Right cardiac atrium (tissue), 5 donors: ENCODE data around the gene FMN2. TPM values are rescaled to one million over a fixed set of nuclear protein-coding genes. Genes with fewer than 3 reads are reported as not detected.

ENCODE experiments used
- ATAC-seq, 2 donors: fragments of 200-7000 bp; cut with Tn5 transposase; one replicate each; pipeline versions ENCODE4 v1.8.0 to v1.9.1; 2020; ENCODE audit warnings: moderate library complexity in 2 of 2, mild to moderate bottlenecking in 1 of 2
- DNase-seq, 3 donors: peaks; one replicate each; pipeline ENCODE4 v3.0.0-alpha.2; 2020
- H3K27ac ChIP-seq: one replicate; pipeline ENCODE4 v1.5.1; 2013; ENCODE audit warnings: mild to moderate bottlenecking, low read length, control low read depth, moderate library complexity
- H3K27me3 ChIP-seq: one replicate; pipeline ENCODE4 v1.6.1; 2013; ENCODE audit not compliant: control insufficient read depth, insufficient read depth
- H3K4me1 ChIP-seq: one replicate; pipeline ENCODE4 v1.6.1; 2013; ENCODE audit warnings: low read length; ENCODE audit not compliant: control insufficient read depth, insufficient read depth
- H3K4me3 ChIP-seq: one replicate; pipeline ENCODE4 v1.5.1; 2013; ENCODE audit warnings: low read length, control low read depth
- H3K9me3 ChIP-seq: one replicate; pipeline ENCODE4 v1.6.1; 2013; ENCODE audit warnings: low read length; ENCODE audit not compliant: control insufficient read depth
- WGBS: extraction: QIAGEN DNeasy Blood & Tissue Kit; methylation state at CpG from one replicate; pipeline ENCODE4 v1.1.7; 2013; 5-methylcytosine and 5-hydroxymethylcytosine counted together
- intact Hi-C, 4 donors: fragments of 100-400 bp; cut with DNase I; formaldehyde crosslinking; loops; one replicate each; pipeline versions ENCODE4 v1.11.0 to v1.14.0; 2022 to 2023
- polyA plus RNA-seq: library from polyadenylated mRNA; stranded (reverse); fragments of 200-250 nt; gene quantifications from one replicate; pipeline ENCODE4 v1.2.3, GENCODE V29; 2013
- total RNA-seq, 4 donors: library from RNA; stranded (reverse); fragmentation: NEBNext Ultra II Directional; extraction: Animal tissue kit (Norgen Biotek cat#: 25700); gene quantifications; one replicate each; pipeline ENCODE4 v1.2.1, GENCODE V29; 2021
- donor health status: healthy with polysubstance abuse.
- donor health status: DM: no; HTN: yes; CAD: no.
- donor health status: DM: no; HTN: no; CAD: no.
- donor health status: DM: no; HTN: yes; CAD: no; lungs with severe emphysema.
- donor health status: DM: yes; HTN: yes; CAD: no.

The FMN2 gene
- total and polyA plus RNA-seq, 5 donors = 0.09 to 0.21 (median 0.16) TPM; not detected in 2

GRCh38 chr1:240235521-240236288 is 144.0 kb downstream of the FMN2 start:
- DNase-seq (no peak), ATAC-seq (no peak)
- intact Hi-C loops = no loop called here
- no peaks in the 10 kb centered on the region for H3K9me3 ChIP-seq
- H3K27me3 ChIP-seq = no peaks in the 10 kb centered on the region
- H3K27ac ChIP-seq = no peak overlapping the region
- H3K4me1 ChIP-seq = no peaks in the 10 kb centered on the region
- WGBS = 82% methylated on average over 4 of the region's 4 CpGs
- H3K4me3 ChIP-seq = no peak overlapping the region

GRCh38 chr1:240237305-240237721 is 145.6 kb downstream of the FMN2 start:
- no peak for ATAC-seq

DNA sequence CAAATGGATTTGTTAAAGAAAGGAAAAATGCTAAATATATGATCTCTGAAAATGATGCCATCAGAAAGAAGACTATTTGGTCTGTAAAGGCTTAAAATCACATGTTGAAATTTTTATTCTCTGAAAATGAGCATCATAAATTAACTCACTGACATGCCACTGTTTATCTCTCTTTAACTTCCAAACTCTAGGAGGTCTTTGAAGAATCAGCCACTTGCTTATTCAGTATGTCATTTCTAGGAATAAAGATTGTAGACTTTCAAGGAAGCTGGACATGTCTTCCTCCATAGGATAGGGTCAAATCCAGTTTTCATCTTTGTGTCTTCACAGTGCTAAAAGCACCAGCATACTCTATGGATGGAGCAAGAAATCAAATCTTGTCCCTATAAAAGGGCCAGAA is 147.6 kb downstream of the FMN2 start:
- Histone ChIP-seq H3K27ac (no peak overlapping the region), H3K4me3 (no peak overlapping the region), H3K9me3 (no peaks in the 10 kb centered on the region), H3K4me1 (no peaks in the 10 kb centered on the region), H3K27me3 (no peaks in the 10 kb centered on the region)
- intact Hi-C loops = no loop called here
- ATAC-seq = no peak
- DNase-seq = no peak

More at GRCh38 chr1:240237305-240237721, 145.6 kb downstream of the FMN2 start:
- DNase-seq = no peak
- no peaks in the 10 kb centered on the region for H3K9me3 ChIP-seq
- H3K27ac ChIP-seq = no peak overlapping the region
- WGBS = 24% methylated on average over 4 of the region's 4 CpGs
- intact Hi-C loops = no loop called here
- no peaks in the 10 kb centered on the region for H3K4me1 ChIP-seq
- no peaks in the 10 kb centered on the region for H3K27me3 ChIP-seq
- no peak overlapping the region for H3K4me3 ChIP-seq

GRCh38 chr1:240241278-240241677 is 149.6 kb downstream of the FMN2 start:
- ATAC-seq = no peak
- Histone ChIP-seq H3K4me3 (no peak overlapping the region), H3K27ac (no peak overlapping the region), H3K4me1 (no peaks in the 10 kb centered on the region), H3K27me3 (no peaks in the 10 kb centered on the region), H3K9me3 (no peaks in the 10 kb centered on the region)
- DNase-seq = no peak
- 82% methylated on average over 3 of the region's 3 CpGs for WGBS
- intact Hi-C loops = no loop called here

DNA sequence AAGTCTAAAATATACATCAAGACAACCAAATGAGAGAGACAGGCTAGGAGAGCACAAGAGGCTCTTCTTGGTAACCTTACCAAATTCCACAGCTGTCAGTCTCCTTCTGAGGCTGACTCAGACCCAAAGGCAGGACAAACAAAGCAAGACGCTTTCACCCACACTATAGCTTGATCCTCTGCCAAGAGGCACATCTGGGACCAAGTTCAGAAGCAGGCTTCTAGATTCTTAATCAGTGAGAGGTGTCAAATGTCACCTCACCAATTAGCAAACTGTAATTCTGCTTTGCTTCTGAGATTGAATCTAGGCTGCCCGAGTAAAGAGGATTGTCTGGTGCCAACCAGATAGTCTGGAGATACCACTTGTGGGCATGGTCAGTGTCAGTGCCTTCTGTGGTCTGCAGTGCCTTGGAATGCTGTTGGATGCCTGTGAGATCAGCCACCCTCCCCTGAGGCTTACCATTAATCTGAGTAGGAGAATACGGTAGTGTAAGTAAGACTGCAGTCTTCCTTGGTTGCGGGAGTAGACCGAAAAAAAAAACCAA is 151.0 kb downstream of the FMN2 start:
- Histone ChIP-seq H3K4me1 (no peaks in the 10 kb centered on the region), H3K27me3 (no peaks in the 10 kb centered on the region), H3K9me3 (no peaks in the 10 kb centered on the region), H3K27ac (no peak overlapping the region), H3K4me3 (no peak overlapping the region)
- ATAC-seq = no peak
- 30% methylated on average over 5 of the region's 5 CpGs for WGBS
- DNase-seq = no peak
- intact Hi-C loops = no loop called here

- Histone ChIP-seq H3K27ac (no peak overlapping the region), H3K9me3 (no peaks in the 10 kb centered on the region), H3K4me1 (no peaks in the 10 kb centered on the region), H3K27me3 (no peaks in the 10 kb centered on the region), H3K4me3 (no peak overlapping the region)
- DNase-seq (no peak), ATAC-seq (no peak)
- WGBS = 67% methylated on average over 3 of the region's 3 CpGs
- intact Hi-C loops = no loop called here
These were observed 153.4 kb downstream of the FMN2 start for GRCh38 chr1:240244968-240245628.

DNA sequence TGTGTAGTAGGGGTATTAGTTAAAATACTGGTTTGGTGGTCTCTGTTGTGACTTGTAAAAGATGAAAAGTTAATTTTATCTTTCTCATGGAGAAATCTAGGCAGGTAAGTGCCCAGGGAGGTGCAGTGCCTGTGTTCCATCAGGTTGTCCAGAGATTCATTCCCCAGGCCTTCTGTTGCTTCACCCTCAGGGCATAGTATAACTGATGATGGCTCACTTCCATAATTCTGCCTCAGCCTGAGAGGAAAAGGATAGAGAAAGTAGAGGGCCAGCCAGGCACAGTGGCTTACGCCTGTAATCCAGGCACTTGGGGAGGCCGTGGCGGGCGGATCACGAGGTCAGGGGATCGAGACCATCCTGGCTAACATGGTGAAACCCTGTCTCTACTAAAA is 153.9 kb downstream of the FMN2 start:
- 94% methylated on average over 6 of the region's 6 CpGs for WGBS
- Histone ChIP-seq H3K27ac (no peak overlapping the region), H3K9me3 (no peaks in the 10 kb centered on the region), H3K27me3 (no peaks in the 10 kb centered on the region), H3K4me1 (no peaks in the 10 kb centered on the region), H3K4me3 (no peak overlapping the region)
- ATAC-seq (no peak), DNase-seq (peak in 1 of 3 donors; percentile 16)
- intact Hi-C loops = no loop called here

DNA sequence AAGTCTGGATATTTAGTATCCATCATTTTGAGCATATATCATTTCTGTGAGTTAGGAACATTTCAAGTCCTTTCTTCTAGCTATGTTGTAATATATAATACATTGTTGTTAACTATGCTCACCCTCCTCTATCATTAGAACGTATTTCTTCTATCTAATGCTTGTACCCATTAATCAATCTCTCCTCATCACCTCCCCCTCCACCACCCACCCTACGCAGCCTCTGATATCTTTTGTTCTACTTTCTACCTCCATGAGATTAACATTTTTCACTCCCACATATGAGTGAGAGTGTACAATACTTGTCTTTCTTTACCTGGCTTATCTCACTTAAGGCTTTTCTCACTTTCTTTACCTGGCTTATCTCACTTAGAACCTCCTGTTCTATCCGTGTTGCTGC is 156.2 kb downstream of the FMN2 start:
- WGBS = 43% methylated on average over 3 of the region's 3 CpGs

DNA sequence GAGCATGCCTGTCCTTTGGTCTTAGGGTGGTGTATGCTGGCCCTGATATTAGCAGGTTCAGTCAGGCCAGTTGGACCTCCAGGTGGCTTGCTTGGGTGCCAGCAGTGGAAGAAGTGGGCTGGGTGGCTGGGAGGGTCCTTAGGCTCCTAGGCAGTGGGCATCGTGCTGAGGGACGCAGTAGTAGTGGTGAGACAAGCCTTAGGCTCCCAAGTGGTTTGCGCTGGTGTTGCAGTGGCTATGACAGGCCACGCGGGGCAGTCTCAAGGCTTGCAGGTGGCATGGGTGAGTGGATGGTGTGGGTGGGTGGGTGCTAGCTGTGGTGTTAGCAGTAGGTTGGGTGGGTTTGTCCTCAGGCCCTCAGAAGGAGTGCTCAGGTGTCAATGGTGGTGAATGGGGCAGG is 162.3 kb downstream of the FMN2 start:
- WGBS = 89% methylated on average over 5 of the region's 5 CpGs
- no peak overlapping the region for H3K27ac ChIP-seq
- no peak for ATAC-seq
- intact Hi-C loops = no loop called here
- H3K4me3 ChIP-seq = no peak overlapping the region
- DNase-seq = no peak
- H3K4me1 ChIP-seq = no peaks in the 10 kb centered on the region
- H3K9me3 ChIP-seq = peaks cover 3% of the 10 kb centered on the region
- H3K27me3 ChIP-seq = no peaks in the 10 kb centered on the region

More for the DNA sequence above, 156.2 kb downstream of the FMN2 start:
- Histone ChIP-seq H3K4me1 (no peaks in the 10 kb centered on the region), H3K9me3 (no peaks in the 10 kb centered on the region), H3K27me3 (no peaks in the 10 kb centered on the region), H3K27ac (no peak overlapping the region), H3K4me3 (no peak overlapping the region)
- intact Hi-C loops = no loop called here
- ATAC-seq (no peak), DNase-seq (no peak)

- Histone ChIP-seq H3K9me3 (peaks cover 3% of the 10 kb centered on the region), H3K27ac (no peak overlapping the region), H3K27me3 (no peaks in the 10 kb centered on the region), H3K4me3 (no peak overlapping the region), H3K4me1 (no peaks in the 10 kb centered on the region)
- WGBS = 81% methylated on average over 11 of the region's 11 CpGs
- no peak for DNase-seq
- intact Hi-C loops = no loop called here
- ATAC-seq = no peak
These were observed 163.2 kb downstream of the FMN2 start for GRCh38 chr1:240254778-240255291.

- Histone ChIP-seq H3K4me1 (no peaks in the 10 kb centered on the region), H3K9me3 (peaks cover 3% of the 10 kb centered on the region), H3K27ac (no peak overlapping the region), H3K4me3 (no peak overlapping the region), H3K27me3 (no peaks in the 10 kb centered on the region)
- ATAC-seq = no peak
- DNase-seq = no peak
- WGBS = 80% methylated on average over 3 of the region's 3 CpGs
- intact Hi-C loops = no loop called here
These were observed 164.2 kb downstream of the FMN2 start for GRCh38 chr1:240255922-240256321.
